ENCODE data around the gene CD248.
A peak's percentile ranks its signal among the peaks of the same experiment; 100 is the strongest.
"Not testable (repeated sequence)": the region's sequence is repeated elsewhere in the genome, so short reads cannot be mapped to it uniquely, and the experiment has no call there.

CD248 gene

GRCh38 chr11:66316849-66317251, at the start of gene CD248:
Gene CD248, minus strand, starts transcription at chr11:66317044. Its CDS starts 17 bp downstream, at chr11:66317027.
- FAIRE-seq: no peak

GRCh38 chr11:66365711-66366619, 49.1 kb upstream of the CD248 start:
- FAIRE-seq: no peak

- FAIRE-seq: no peak
Measured at GRCh38 chr11:66365166-66365565, 48.3 kb upstream of the CD248 start.

- FAIRE-seq: no peak
Measured at GRCh38 chr11:66363805-66364535, 47.1 kb upstream of the CD248 start.

GRCh38 chr11:66363187-66363601, 46.4 kb upstream of the CD248 start:
- no peak for FAIRE-seq

- no peak for FAIRE-seq
Measured at GRCh38 chr11:66362481-66363147, 45.8 kb upstream of the CD248 start.

GRCh38 chr11:66361502-66361941, 44.7 kb upstream of the CD248 start:
- FAIRE-seq: no peak

GRCh38 chr11:66360406-66361073, 43.7 kb upstream of the CD248 start:
- no peak for FAIRE-seq

GRCh38 chr11:66359662-66360087, 42.8 kb upstream of the CD248 start:
- no peak for FAIRE-seq

- not testable (repeated sequence) for FAIRE-seq
Measured at GRCh38 chr11:66350560-66351235, 33.9 kb upstream of the CD248 start.

- FAIRE-seq: no peak
Measured at GRCh38 chr11:66349084-66349386, 32.2 kb upstream of the CD248 start.

- no peak for FAIRE-seq
Measured at GRCh38 chr11:66347425-66348276, 30.8 kb upstream of the CD248 start, which contains the start of gene B4GAT1. Gene B4GAT1, minus strand, starts transcription at chr11:66347629. Its CDS starts 84 bp downstream, at chr11:66347545.

GRCh38 chr11:66346476-66347424, 29.9 kb upstream of the CD248 start:
- FAIRE-seq: no peak

- no peak for FAIRE-seq
Measured at GRCh38 chr11:66345316-66345649, 28.4 kb upstream of the CD248 start.

GRCh38 chr11:66344550-66345315, 27.9 kb upstream of the CD248 start, which contains the start of gene BRMS1:
Gene BRMS1, minus strand, starts transcription at chr11:66345104. Its CDS starts 2,870 bp downstream, at chr11:66342234.
- FAIRE-seq: peak; percentile 91

GRCh38 chr11:66343176-66343575, 26.3 kb upstream of the CD248 start:
- FAIRE-seq: no peak

GRCh38 chr11:66341502-66342126, 24.8 kb upstream of the CD248 start:
- no peak for FAIRE-seq
